NOMO-1 treated with dmso at 0.1 percent for 144 hours (cell line): ENCODE measurements around the gene GMIP.
"Not testable (repeated sequence)": the region's sequence is repeated elsewhere in the genome, so short reads cannot be mapped to it uniquely, and the experiment has no call there.

ENCODE experiments used
- DNase-seq: peaks from one replicate; lab custom pipeline; 2025; ENCODE audit not compliant: unreplicated experiment; lab: John Stamatoyannopoulos, UW

GMIP gene

DNA sequence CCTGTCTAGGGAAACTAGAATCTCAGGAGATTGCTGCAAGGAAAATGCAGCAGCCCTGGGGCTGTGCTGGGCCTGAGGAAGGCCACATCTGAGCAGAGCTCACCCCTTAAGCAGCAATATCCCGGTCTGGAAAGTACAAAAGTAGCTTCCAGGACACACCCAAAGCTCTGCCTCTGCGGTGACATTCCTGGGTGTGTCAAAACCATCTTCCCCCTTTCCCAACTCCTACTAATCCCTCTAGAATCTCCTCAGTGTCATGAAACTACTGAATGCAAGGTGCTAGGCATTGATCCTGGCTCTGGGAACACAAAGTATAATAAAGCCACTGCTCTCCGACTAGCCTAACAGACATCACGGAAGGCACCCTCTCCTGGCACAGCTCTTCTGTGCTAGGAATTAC, 30.0 kb downstream of the GMIP start:
- no peak for DNase-seq

DNA sequence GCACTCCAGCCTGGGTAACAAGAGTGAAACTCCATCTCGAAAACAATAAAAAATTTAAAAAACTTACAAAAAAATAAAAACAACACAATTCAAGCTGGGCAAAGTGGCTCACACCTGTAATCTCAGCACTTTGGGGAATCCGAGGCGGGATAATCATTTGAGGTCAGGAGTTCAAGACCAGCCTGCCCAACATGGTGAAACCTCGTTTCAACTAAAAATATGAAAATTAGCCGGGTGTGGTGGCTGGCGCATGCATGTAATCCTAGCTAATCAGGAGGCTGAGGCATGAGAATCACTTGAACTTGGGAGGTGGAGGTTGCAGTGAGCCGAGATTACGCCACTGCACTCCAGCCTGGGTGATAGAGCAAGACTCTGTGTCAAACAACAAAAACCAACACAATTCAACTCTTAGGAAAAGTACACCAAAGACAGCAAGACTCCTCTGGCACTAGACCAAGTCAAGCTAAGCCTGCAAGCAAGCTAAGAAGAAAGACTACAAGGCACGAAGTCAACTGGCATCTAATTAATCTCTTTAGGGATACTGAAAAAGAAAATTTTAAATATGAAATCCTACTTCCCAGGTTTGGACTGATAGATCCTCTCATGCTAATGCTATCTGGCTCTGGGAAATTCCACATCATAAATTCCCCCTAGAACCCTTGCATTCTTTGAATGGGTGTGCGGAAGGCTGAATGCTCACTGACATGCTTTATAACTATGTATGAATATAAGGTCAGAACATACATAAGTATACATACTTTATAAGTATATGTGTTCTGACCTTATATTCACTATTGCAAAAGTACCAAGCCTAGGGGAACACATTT, 32.9 kb downstream of the GMIP start:
- no peak for DNase-seq

DNA sequence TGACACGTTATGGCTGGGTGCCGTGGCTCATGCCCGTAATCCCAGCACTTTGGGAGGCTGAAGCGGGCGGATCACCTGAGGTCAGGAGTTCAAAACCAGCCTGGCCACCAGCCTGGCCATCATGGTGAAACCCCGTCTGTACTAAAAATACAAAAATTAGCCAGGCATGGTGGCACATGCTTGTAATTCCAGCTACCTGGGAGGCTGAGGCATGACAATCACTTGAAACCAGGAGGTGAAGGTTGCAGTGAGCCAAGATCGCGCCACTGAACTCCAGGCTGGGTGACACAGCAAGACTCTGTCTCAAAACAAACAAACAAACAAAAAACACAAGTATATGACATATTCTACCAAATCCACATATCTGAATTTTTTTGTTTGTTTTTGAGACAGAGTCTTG, 36.8 kb downstream of the GMIP start:
- DNase-seq: not testable (repeated sequence)

DNA sequence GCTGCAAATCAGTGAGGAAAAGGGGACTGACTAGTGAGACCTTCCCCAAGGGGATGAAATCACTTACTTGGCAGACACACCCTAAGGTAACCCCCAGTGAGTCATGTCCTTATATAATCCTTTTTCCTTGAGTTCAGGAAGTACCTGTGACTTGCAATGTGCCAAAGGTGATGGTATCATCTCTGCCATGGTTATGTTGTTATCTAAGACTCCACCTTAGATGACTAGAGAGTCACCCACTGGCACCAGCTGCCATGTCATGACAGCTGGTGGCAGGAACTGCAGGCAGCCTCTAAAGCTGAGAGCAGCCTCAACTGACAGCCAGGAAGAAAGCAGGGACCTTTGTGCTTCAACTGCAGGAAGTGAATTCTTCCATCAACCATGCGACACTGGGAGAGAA, 37.4 kb downstream of the GMIP start:
- no peak for DNase-seq

DNA sequence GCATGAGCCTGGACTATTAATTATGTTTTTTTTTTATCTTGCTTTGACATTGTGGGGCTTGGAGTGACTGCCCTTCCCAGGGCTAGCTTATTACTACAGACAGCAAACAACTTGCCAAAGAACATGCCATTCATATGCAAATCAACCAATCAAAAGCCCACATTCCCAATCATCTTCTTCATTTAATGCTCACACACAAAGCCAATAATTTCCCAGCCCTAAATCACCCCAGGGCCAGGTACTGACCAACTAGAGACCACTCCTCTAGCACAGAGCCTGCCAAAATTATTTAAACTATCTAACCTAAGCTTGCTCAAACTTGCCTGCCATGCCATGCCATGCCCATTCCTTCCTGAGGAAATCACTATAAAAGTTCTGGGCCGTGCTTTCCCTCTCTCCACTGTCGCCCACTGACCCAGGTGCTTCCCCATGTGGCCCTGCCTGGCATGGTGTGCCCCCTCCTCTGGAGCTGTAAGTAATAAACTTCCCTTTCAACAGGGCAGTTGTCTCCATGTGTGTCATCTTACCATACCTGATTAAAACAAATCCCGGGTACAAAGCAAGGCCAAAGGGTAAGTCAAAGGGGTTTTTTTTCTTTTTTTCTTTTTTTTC, 40.6 kb downstream of the GMIP start:
- DNase-seq: no peak

DNA sequence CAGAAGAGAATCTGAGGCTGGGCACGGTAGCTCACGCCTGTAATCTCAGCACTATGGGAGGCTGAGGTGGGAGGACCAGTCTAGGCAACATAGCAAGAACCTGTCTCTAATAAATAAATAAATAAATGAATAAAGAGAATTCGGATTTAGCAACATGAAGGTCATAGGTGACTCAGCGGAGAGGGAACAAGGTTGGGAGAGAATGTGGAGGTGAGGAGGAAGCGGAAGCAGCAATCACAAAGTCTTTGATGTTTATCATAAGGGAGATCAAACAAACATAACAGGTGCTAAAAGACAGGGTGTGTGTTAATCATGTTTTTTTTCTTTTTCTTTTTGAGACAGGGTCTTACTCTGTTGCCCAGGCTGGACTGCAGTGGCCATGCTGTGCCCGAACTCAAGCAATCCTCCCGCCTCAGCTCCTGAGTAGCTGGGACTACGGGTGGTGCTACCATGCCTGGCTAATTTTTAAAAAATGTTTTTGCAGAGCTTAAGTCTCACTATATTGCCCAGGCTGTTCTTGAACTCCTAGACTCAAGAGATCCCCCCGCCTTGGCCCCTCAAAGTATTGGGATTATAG, 41.2 kb downstream of the GMIP start:
- no peak for DNase-seq

DNA sequence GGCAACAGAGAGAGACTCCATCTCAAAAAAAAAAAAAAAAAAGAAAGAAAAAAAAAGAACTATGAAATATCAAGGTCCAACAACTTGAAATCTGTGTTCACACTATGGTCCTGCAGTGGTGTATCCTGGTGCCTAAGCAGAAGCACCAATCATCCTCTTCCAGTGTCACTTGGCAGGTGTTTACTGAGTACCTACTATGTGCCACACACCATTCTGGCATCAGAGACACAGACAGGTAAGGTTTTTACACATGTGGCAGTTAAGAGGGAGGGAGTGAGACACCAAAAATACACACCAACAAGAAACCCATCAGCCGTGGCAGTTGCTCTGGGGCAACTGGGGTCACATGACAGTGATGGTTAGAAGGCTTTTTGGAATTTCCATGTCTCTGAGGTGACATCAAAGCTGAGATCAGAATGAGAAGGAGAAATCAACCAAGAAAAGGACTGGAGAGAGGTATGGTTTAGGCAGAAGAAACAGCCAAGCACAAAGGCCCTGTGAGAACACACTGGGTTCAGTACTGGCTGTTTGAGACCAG, 42.6 kb downstream of the GMIP start:
- no peak for DNase-seq

DNA sequence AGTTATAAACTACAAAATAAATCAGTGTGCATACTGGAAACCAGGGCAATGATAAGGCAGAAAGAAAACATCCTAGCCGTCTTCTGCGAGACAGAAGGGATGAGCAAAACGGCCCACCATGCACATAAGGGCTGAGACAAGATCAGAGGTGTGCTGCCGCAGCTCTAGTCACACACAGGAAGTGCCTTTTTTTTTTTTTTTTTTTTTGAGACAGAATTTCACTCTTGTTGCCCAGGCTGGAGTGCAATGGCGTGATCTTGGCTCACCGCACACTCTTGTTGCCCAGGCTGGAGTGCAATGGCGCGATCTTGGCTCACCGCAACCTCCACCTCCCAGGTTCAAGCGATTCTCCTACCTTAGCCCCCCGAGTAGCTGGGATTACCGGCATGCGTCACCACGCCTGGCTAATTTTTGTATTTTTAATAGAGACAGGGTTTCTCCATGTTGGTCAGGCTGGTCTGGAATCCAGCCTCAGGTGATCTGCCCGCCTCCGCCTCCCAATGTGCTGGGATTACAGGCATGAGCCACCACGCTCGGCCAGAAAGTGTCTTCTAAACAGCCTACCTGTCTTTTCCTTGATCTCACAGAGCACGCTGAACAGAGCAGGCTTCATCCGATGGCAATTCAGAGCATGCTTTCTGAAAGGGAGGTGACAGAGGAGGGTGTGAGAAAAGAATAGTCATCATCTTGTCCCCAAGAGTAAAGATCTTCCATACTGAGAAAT, 44.6 kb downstream of the GMIP start:
- not testable (repeated sequence) for DNase-seq

DNA sequence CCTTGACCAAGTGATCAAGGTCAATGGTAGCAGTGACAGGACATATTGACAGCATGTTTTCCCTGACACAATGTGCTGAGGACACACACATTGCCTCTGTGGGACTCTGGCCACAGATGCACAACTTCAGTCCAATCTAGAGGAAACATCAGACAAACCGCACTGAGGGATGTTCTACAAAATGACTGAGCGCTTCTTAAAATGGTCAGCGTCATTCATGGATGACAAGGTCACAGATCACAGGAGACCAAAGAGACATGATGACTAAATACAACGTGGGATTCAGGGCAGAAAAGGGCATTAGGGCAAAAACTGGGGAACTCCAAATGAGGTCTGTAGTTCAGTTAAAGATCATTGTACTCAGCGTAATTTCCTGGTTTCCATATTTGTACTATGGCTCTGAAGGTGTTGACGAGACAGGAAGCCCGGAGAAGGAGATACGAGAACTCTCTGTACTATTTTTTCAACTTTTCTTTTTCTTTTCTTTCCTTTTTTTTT, 45.6 kb downstream of the GMIP start:
- DNase-seq: no peak

DNA sequence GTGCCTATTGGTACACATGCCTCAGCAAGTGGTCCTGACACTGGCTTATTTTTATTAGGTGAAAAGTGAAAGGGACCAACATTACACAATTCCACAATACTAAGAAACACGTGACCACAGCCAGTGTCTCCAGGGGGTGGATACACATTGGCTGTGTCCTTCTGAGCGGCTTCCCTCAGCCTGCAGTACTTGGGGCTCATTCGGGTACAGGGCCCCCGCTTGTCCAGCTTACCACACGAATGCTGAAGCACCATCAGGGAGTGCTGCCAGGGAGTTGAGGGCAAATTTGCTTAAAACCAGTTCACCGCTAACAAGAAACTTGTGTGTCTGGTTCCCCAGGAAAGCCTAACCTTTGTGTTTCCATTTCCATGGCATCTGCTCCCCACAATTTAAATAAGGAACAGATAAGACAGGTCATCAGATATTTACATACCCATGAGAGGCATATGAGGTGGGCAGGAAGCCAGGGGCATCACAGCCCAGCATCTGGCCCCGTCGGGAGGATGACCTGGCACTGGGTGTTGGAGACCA, 48.2 kb downstream of the GMIP start:
- DNase-seq: no peak

DNA sequence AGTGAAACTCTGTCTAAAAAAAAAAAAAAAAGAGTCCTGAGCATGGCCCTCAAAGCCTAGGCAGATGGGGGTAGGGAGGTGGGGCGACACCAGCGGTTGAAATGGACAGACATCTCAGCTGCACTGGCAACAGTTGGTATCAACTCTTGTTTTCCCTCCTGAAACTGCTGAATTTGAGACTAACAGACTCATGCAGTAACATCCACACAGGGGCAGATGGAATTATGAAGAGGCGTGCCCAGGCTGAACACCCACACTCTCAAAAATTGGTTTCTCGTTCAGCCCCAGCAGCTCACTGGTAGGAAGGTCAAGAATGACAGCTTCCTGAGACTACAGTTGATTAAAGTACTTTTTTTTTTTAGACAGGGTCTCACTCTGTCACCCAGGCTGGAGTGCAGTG, 49.1 kb downstream of the GMIP start:
- no peak for DNase-seq

DNA sequence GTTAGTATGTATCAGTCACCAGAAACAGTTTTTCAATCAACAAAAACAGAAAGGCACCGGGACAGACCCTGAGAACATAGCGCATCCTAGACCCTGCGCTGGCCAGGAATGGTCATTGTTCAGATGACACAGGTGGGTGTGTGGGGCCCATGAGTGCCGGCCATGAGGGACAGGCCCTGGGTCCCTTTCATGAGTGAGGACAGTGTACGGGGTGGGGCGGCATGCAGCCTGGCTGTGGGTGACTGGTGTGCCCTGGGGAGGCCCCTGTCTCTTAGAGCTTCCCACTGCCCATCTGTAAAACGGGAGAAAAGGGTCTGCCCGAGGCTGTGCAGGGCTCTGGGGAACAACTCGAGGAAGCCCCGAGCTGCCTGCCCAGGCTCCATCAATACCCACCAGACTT, 50.8 kb downstream of the GMIP start:
- no peak for DNase-seq

DNA sequence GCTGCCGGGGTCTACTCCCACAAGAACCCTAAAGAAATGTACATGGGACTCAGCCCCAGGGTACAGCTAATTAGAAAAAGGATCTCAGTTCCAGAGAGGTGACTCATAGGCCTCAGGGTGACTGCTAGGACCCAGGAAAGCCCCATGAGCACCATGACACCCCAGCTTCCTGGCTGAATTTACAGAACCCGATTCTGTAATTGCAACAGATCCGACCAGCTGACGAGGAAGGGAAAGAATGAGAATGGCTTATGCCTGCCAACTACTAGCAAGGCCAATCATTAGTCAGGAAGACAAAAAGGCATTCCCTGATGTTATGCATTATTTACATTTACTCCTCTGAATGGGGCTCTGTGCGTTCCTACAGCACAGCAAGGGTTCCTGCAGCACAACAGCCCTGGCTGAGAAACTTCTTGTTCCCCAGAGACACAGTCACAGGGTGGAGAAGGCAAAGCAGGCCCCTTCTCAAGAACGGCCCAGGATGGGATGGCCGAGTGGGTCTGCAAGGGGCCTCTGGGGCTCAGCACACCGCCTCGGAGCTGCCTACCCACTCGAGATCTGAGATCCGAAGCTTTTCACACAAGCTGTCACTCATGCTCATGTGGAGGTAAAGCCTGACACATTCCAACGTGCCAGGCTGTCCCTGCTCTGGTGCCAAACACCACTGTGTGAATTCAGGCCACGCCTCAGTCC, 52.2 kb downstream of the GMIP start:
- no peak for DNase-seq

DNA sequence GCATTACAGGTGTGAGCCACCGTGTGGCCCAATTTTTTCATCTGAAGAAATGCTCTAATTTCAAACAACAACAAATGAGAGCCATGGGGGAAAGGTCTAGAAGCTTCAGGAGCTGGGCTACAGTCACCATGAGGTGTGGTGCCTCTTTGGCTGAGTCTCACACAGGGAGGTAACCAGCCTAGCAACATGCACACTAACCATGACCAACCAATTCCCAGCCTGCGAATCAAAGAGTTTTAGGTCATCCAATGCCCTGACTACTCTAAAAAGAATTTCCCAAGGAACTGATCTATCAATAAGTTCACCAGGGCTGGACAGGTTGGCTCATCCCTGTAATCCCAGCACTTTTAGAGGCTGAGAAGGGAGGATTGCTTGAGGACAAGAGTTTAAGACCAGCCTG, 54.9 kb downstream of the GMIP start:
- no peak for DNase-seq

DNA sequence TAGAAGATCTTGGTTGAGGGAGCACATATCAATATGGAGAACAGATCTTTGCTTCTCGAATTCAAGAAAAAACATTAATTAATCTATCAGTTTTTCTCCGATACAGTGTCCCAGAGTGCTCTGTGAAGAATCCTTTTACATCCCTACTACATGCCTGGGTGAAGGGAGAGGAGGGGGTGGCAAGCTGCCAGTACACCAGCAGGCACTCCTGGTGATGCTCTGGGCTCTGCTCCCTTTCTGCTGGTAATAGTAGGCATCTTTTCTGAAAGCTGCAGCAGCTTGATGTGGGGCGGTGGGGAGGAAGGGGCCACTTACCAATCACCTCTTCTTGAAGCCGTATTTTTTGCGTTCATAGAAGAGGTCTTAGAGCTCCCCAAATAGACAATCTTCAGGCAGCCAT, 55.7 kb downstream of the GMIP start:
- no peak for DNase-seq

DNA sequence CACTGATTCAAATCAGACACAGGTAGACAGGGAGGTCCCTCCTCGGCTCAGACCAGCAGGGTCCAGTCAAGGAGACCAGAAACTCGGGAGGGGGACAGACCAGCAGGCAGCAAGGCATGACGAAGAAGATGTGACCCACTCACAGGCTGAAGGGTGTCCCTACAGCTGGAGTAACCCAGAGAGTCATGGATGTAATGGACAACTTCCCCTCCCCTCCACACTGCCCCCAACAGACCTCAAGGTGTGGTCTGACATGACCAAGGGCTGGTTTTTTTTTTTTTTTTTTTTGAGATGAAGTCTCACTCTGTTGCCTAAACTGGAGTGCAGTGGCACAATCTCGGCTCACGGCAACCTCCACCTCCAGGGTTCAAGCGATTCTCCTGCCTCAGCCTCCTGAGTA, 59.1 kb downstream of the GMIP start:
- no peak for DNase-seq

DNA sequence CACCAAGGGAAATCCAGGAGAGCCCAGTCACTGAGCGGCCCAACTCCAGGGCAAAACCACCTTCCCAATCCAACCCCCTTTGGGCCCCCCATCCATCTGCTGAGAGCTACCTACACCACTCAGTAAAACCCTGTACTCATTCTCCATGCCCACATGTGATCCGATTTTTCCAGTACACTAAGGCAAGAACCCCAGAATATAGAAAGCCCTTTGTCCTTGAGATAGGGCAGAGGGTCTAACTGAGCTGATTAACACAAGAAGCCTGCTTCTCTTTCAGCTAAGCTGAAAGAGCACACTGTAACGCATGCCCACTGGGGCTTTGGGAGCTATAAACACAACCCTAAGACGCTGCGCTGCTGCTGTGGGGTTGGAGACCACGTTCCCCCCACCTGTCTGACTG, 61.0 kb downstream of the GMIP start:
- no peak for DNase-seq

DNA sequence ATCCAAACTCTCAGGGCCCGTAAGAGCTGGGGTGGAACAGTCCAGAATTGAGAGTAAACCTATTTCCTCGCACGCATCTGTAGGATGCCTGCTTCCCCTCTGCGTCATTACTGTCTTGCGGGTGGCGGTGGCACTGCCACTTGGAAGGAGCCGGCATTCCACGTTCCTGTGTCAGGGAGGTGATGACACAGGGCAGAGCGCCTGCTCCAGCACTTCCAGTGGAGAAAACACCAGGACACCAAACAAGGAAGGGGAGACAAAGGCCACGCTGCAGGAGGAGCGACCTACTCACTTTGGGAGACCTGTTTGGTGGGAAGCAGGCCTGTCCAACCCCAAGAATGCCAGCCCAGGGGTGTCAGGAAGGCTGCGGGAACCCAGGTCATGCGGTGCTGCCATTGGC, 62.1 kb downstream of the GMIP start:
- DNase-seq: no peak

DNA sequence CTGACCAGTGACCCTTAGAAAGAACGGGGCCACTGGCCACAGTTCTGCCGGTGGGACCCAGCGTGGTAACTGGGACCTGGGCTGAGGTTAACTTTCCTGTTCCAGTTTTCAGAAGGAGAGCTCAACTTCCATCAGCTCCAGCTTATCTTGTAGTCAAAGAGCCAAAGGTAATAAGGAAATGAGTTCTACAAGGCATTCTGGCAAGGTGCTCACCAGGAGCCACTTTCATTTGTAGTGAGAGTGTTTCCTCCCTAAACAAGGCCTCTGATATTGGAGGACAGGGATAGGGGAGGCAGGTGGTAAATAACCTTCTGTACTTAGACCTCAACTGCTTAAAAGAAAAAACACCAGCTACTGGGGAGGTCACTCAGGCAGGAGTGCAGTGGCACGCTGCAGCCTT, 63.0 kb downstream of the GMIP start:
- DNase-seq: no peak

DNA sequence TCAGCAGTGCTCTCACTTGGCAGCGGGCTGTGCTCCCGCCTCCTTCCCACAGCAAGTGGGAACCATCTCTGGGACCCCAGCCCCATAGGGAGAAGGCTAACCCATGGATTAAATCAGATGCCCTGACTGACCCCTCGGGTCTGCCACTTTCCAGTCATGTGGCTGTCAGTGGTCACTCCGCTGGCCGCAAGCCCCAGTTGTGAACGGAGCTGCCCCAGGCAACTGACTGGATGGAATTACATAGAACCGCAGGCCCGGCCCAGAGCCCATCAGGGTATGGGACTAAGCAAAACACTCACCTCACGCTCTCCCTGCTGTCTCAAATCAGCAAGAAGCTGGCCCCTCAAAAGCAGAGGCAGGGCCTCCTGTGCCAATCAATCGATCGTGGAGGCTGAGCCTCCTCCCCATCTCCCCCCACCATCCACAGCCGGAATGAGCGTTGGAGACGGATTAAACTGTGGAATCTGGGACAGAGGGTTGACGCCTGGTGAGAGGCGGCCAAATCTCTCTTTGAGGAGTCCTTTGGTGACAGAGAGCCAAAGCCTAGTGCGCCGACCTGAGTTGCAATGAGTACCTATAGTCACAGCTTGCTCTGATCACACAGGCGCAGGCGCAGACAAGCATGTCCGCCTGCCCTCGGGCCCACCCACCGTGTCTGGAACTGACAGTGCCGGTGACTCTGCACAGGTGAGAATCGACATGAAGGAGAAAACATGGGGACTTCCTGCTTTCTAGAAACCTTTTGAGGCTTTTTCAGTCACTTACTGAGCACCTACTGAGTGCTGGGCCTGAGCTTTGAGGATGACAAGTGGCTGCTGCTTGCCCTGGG, 63.7 kb downstream of the GMIP start:
- no peak for DNase-seq
